Endothelial cell of umbilical vein (primary cell): ENCODE measurements around the gene RPL38. TPM values are rescaled to one million over a fixed set of nuclear protein-coding genes. Genes with fewer than 3 reads are reported as not detected.

ENCODE experiments used
- BruUV-seq: library from RNA; stranded (reverse); fragments of 400-500 nt; replicated peaks from 2 replicates; lab custom pipeline; 2021; lab: Mats Ljungman, UMichigan
- CTCF ChIA-PET: fragments of 300-600, 350-600 bp; sonication (Branson Sonifier 250); formaldehyde crosslinking; loops from one replicate; lab custom pipeline; 2021; ENCODE audit warnings: antibody characterized with exemption, inconsistent platforms; lab: Charles Lee
- POLR2A ChIA-PET: fragments of 300-600, 350-600 bp; sonication (Branson Sonifier 250); formaldehyde crosslinking; loops from one replicate; lab custom pipeline; 2021; ENCODE audit warnings: antibody characterized with exemption, inconsistent platforms; lab: Charles Lee
- DNase-seq: peaks from one replicate; pipeline ENCODE4 v3.0.0-alpha.2; 2011; ENCODE audit warnings: low read depth, low spot score
- FAIRE-seq: peaks from 2 replicates; lab custom pipeline; 2011; peaks lifted over from hg19 to GRCh38; lab: Jason Lieb, UNC
- H2AFZ ChIP-seq: 2 replicates; pipeline ENCODE4 v1.6.0; 2012; ENCODE audit warnings: low read depth, low read length, control low read depth, inconsistent platforms
- H3K27ac ChIP-seq: 2 replicates; pipeline ENCODE4 v1.5.1; 2011; ENCODE audit warnings: low read depth, mild to moderate bottlenecking, control low read depth, low read length, moderate library complexity; ENCODE audit not compliant: insufficient read depth
- H3K27me3 ChIP-seq, 2 experiments: 2 replicates each; pipeline versions ENCODE4 v1.6.0 to v1.6.1; 2011; ENCODE audit warnings: low read length in 2 of 2, mixed read lengths in 1 of 2; ENCODE audit not compliant: control insufficient read depth in 2 of 2, insufficient read depth in 2 of 2
- H3K36me3 ChIP-seq, 2 experiments: 2 replicates in 1 of 2; 3 replicates in 1 of 2; pipeline ENCODE4 v1.5.1; 2011; ENCODE audit warnings: low read length in 2 of 2, mild to moderate bottlenecking in 1 of 2, moderate library complexity in 1 of 2; ENCODE audit not compliant: control insufficient read depth in 2 of 2, insufficient read depth in 2 of 2; ENCODE audit errors: extremely low read depth in 1 of 2
- H3K4me1 ChIP-seq: 3 replicates; pipeline ENCODE4 v1.5.1; 2011; ENCODE audit warnings: mild to moderate bottlenecking, low read length; ENCODE audit not compliant: control insufficient read depth, insufficient read depth; ENCODE audit errors: extremely low read depth
- H3K4me2 ChIP-seq: 2 replicates; pipeline ENCODE4 v1.6.1; 2011; ENCODE audit warnings: low read length, control low read depth, mixed read lengths; ENCODE audit not compliant: insufficient read depth
- H3K4me3 ChIP-seq, 3 experiments: fragments of 200-600 bp in 1 of 3; sonication (generic), shearing (Covaris generic) in 1 of 3; replicated peaks in 1 of 3; 2 replicates each; pipeline ENCODE4 v1.5.1; 2011 to 2016; ENCODE audit warnings: control low read depth in 3 of 3, low read length in 3 of 3, mild to moderate bottlenecking in 2 of 3, inconsistent platforms in 1 of 3, low read depth in 1 of 3, moderate library complexity in 1 of 3; ENCODE audit not compliant: insufficient read depth in 1 of 3
- H3K79me2 ChIP-seq: 2 replicates; pipeline ENCODE4 v1.6.0; 2012; ENCODE audit warnings: low read length, inconsistent platforms; ENCODE audit not compliant: control insufficient read depth, insufficient read depth
- H3K9ac ChIP-seq: replicated peaks from 2 replicates; pipeline ENCODE3; 2011; ENCODE audit warnings: low read length, control low read depth; ENCODE audit not compliant: insufficient read depth; ENCODE audit errors: extremely low read depth
- H3K9me1 ChIP-seq: replicated peaks from 3 replicates; pipeline ENCODE4 v1.6.0; 2011; ENCODE audit warnings: mild to moderate bottlenecking, low read length; ENCODE audit not compliant: control insufficient read depth, insufficient read depth; ENCODE audit errors: extremely low read depth
- H3K9me3 ChIP-seq: replicated peaks from 2 replicates; pipeline ENCODE4 v1.5.1; 2012; ENCODE audit warnings: low read length, inconsistent platforms; ENCODE audit not compliant: control insufficient read depth, insufficient read depth
- H4K20me1 ChIP-seq: replicated peaks from 2 replicates; pipeline ENCODE3; 2011; ENCODE audit warnings: mild to moderate bottlenecking, low read length; ENCODE audit not compliant: control insufficient read depth, insufficient read depth; ENCODE audit errors: extremely low read depth
- FOS ChIP-seq: IDR thresholded peaks from 2 replicates; pipeline ENCODE4 v1.6.1; 2011; ENCODE audit warnings: mild to moderate bottlenecking, low read length, moderate library complexity, borderline replicate concordance; ENCODE audit not compliant: insufficient read depth
- GATA2 ChIP-seq: IDR thresholded peaks from 2 replicates; pipeline ENCODE4 v1.7.0; 2011; ENCODE audit warnings: low read depth, mild to moderate bottlenecking, moderate library complexity, mixed read lengths, low read length; ENCODE audit not compliant: insufficient read length, insufficient read depth
- JUN ChIP-seq: IDR thresholded peaks from 2 replicates; pipeline ENCODE4 v1.6.1; 2011; ENCODE audit warnings: borderline replicate concordance, low read depth; ENCODE audit not compliant: insufficient read length, insufficient read depth
- MYC ChIP-seq: IDR thresholded peaks from one replicate; pipeline ENCODE4 v1.6.1; 2011; ENCODE audit warnings: mild to moderate bottlenecking, low read depth, low read length
- POLR2A ChIP-seq: IDR thresholded peaks from 2 replicates; pipeline ENCODE4 v1.6.1; 2012; ENCODE audit warnings: low read depth, mild to moderate bottlenecking, control low read depth, low read length
- POLR2AphosphoS5 ChIP-seq: IDR thresholded peaks from 2 replicates; pipeline ENCODE4 v1.6.1; 2012; ENCODE audit warnings: low read depth, mild to moderate bottlenecking, control low read depth, low read length, moderate library complexity; ENCODE audit not compliant: insufficient read depth
- dilution Hi-C: fragments of 300-500 bp; cut with MboI; formaldehyde crosslinking; loops from one replicate; pipeline ENCODE4 v1.15.0; 2019; ENCODE audit warnings: low sequenced_read_pairs; ENCODE audit not compliant: extremely low pct_ligation_motif_present
- intact Hi-C: fragments of 100-400 bp; cut with micrococcal nuclease; formaldehyde crosslinking; loops from one replicate; pipeline ENCODE4 v1.10.0; 2022
- polyA plus RNA-seq, 4 experiments: library from polyadenylated mRNA; depleted of rRNA in 3 of 4; stranded (reverse) in 3 of 4; unstranded in 1 of 4; fragments of >200 nt; gene quantifications; 2 replicates each; pipeline versions ENCODE4 v1.2.1 to v1.2.3, GENCODE V29; 2011 to 2012; ENCODE audit warnings: missing spikeins in 1 of 4
- total RNA-seq: library from RNA; stranded (reverse); gene quantifications from 2 replicates; pipeline ENCODE4 v1.2.3, GENCODE V29; 2021
- TF ChIP-seq, protein P1 (sequence below): IDR thresholded peaks from 2 replicates; pipeline ENCODE4 v1.6.1; 2011; ENCODE audit not compliant: insufficient read depth, insufficient read length
- TF ChIP-seq, protein P2 (sequence below), 2 donors: IDR thresholded peaks; 1 replicate in 1 of 2; 2 replicates in 1 of 2; pipeline ENCODE4 v1.5.1; 2011; ENCODE audit warnings: low read length in 2 of 2, mild to moderate bottlenecking in 2 of 2, moderate library complexity in 2 of 2, control low read depth in 1 of 2, inconsistent platforms in 1 of 2, low read depth in 1 of 2; ENCODE audit not compliant: insufficient read depth in 1 of 2; ENCODE audit errors: extremely low read depth in 1 of 2

The RPL38 gene
- total and polyA plus RNA-seq, 2 donors (not counting 3 experiments of a cell fraction or from before 2014, with no cell fraction given): 256 to 1,006 TPM

DNA sequence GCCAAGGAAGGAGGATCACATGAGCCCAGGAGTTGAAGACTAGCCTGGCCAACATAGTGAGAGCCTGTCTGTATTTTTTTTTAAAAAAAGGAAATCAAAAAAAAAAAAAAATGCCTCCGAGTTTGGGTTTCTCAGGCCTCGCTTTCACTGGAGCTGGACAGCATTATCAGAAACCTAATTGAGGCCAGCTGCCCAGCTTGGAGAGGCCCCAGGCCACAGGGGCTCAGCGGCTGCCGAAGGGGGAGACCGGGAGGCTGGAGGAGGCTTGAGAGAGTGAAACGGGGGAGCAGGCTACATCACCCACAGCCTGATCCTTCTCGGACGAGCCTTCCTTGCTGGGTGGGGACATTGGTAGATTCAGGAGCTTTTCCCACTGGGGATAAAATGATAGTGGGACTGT lies 15.0 kb downstream of the RPL38 start:
- H3K9me3 ChIP-seq: no peaks in the 10 kb centered on the region
- TF ChIP-seq, protein P1, sequence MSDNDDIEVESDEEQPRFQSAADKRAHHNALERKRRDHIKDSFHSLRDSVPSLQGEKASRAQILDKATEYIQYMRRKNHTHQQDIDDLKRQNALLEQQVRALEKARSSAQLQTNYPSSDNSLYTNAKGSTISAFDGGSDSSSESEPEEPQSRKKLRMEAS: no peak
- TF ChIP-seq FOS: no peak
- no peak for TF ChIP-seq JUN
- TF ChIP-seq, protein P2, sequence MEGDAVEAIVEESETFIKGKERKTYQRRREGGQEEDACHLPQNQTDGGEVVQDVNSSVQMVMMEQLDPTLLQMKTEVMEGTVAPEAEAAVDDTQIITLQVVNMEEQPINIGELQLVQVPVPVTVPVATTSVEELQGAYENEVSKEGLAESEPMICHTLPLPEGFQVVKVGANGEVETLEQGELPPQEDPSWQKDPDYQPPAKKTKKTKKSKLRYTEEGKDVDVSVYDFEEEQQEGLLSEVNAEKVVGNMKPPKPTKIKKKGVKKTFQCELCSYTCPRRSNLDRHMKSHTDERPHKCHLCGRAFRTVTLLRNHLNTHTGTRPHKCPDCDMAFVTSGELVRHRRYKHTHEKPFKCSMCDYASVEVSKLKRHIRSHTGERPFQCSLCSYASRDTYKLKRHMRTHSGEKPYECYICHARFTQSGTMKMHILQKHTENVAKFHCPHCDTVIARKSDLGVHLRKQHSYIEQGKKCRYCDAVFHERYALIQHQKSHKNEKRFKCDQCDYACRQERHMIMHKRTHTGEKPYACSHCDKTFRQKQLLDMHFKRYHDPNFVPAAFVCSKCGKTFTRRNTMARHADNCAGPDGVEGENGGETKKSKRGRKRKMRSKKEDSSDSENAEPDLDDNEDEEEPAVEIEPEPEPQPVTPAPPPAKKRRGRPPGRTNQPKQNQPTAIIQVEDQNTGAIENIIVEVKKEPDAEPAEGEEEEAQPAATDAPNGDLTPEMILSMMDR (IDR thresholded peaks at IDR 0.05; ENCODE audit: extremely low read depth in 1 of 2, insufficient read depth in 1 of 2, low read depth in 1 of 2, low read length in 2 of 2): no peak
- no peak overlapping the region for H3K9ac ChIP-seq
- dilution Hi-C loops (no loop called here), intact Hi-C loops (no loop called here)
- FAIRE-seq (no peak), DNase-seq (no peak)
- no peak overlapping the region for H3K4me2 ChIP-seq
- ChIA-PET CTCF (interaction anchor here (0.9 kb wide), 1 partner anchor 19 kb away, joined by 4 read pairs; no protein-coding TSS in a partner anchor), POLR2A (no interaction called here)
- H3K27me3 ChIP-seq: no peaks in the 10 kb centered on the region
- no TSS peak for BruUV-seq
- no peaks in the 10 kb centered on the region for H3K36me3 ChIP-seq
- H3K9me1 ChIP-seq: no peaks in the 10 kb centered on the region
- H2AFZ ChIP-seq: no peak overlapping the region
- H3K4me3 ChIP-seq: no peak overlapping the region
- no peaks in the 10 kb centered on the region for H3K79me2 ChIP-seq
- H4K20me1 ChIP-seq: no peaks in the 10 kb centered on the region
- no peaks in the 10 kb centered on the region for H3K4me1 ChIP-seq
- no peak overlapping the region for H3K27ac ChIP-seq

GRCh38 chr17:74219576-74220133 lies 16.2 kb downstream of the RPL38 start:
- Histone ChIP-seq H2AFZ (no peak overlapping the region), H3K36me3 (no peaks in the 10 kb centered on the region), H3K27ac (no peak overlapping the region), H3K79me2 (no peaks in the 10 kb centered on the region), H3K27me3 (no peaks in the 10 kb centered on the region), H3K4me1 (no peaks in the 10 kb centered on the region), H3K4me3 (no peak overlapping the region), H3K9me1 (no peaks in the 10 kb centered on the region), H4K20me1 (no peaks in the 10 kb centered on the region), H3K9ac (no peak overlapping the region), H3K9me3 (no peaks in the 10 kb centered on the region), H3K4me2 (no peak overlapping the region)
- CTCF ChIA-PET: interaction anchor here (0.9 to 1.0 kb wide), 2 partner anchors 11 to 16 kb away, joined by 3 read pairs; partner anchors contain the start of gene RPL38
- FAIRE-seq: no peak
- POLR2A ChIA-PET: no interaction called here
- DNase-seq: no peak
- intact Hi-C loops (no loop called here), dilution Hi-C loops (no loop called here)
- BruUV-seq: no TSS peak
- TF ChIP-seq POLR2AphosphoS5 (no peak), MYC (no peak), GATA2 (no peak), POLR2A (no peak), FOS (no peak), JUN (no peak)
- TF ChIP-seq, protein P2 (IDR thresholded peaks at IDR 0.05; ENCODE audit: extremely low read depth in 1 of 2, insufficient read depth in 1 of 2, low read depth in 1 of 2, low read length in 2 of 2): no peak
- TF ChIP-seq, protein P1: no peak
